ENCODE measurements around the gene DUSP22.

DNA sequence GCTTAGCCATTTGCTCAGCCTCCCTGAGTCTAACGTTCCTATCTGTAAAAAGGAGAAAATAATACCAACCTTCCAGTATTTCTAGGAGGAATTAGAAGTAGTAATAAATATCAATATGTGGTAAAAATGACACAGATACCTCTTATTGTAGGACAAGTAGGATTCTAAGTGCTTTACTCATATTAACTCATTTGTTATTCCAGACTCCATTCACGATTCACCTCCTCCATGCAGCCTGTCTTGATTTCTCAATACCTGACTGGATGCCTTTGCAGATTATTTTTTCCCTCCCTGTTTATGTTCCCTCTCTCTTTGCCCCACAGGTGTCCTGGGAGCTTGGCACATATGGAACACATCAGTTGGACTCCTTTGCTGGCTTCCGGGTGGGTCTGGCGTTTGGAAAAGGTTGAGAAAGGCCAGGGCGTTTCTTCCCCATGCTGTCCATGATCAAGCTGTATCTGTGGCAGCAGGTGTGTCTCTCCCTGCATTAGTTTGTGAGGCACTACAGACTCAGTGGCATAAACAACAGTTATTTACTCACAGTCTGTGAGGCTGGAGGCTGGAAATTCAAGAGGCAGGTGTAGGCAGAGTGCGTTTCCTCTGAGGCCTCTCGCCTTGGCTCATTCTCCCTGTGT lies 10.7 kb upstream of the DUSP22 start:
- TF ChIP-seq, protein P1, sequence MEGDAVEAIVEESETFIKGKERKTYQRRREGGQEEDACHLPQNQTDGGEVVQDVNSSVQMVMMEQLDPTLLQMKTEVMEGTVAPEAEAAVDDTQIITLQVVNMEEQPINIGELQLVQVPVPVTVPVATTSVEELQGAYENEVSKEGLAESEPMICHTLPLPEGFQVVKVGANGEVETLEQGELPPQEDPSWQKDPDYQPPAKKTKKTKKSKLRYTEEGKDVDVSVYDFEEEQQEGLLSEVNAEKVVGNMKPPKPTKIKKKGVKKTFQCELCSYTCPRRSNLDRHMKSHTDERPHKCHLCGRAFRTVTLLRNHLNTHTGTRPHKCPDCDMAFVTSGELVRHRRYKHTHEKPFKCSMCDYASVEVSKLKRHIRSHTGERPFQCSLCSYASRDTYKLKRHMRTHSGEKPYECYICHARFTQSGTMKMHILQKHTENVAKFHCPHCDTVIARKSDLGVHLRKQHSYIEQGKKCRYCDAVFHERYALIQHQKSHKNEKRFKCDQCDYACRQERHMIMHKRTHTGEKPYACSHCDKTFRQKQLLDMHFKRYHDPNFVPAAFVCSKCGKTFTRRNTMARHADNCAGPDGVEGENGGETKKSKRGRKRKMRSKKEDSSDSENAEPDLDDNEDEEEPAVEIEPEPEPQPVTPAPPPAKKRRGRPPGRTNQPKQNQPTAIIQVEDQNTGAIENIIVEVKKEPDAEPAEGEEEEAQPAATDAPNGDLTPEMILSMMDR (IDR thresholded peaks at IDR 0.05; ENCODE audit: low read depth, low read length, poor library complexity, severe bottlenecking): no peak
- no peak for TF ChIP-seq EZH2phosphoT487 (IDR thresholded peaks at IDR 0.05; ENCODE audit: borderline replicate concordance, low read length)
